Omental fat pad (tissue), 4 donors: ENCODE data around the gene RMDN3. TPM values are rescaled to one million over a fixed set of nuclear protein-coding genes. Genes with fewer than 3 reads are reported as not detected.

ENCODE experiments used
- ATAC-seq: fragments of 150-250 bp; one replicate; pipeline ENCODE4 v1.9.1; 2016; ENCODE audit warnings: mild to moderate bottlenecking, moderate library complexity; ENCODE audit not compliant: low FRiP score
- DNase-seq: peaks from one replicate; pipeline ENCODE4 v3.0.0-alpha.2; 2019; ENCODE audit warnings: low spot score
- CTCF ChIP-seq, 3 donors: fragments of 450-650 bp; IDR thresholded peaks; one replicate each; pipeline ENCODE4 v1.5.1; 2016 to 2017; ENCODE audit warnings: antibody characterized with exemption in 3 of 3, mild to moderate bottlenecking in 3 of 3, moderate library complexity in 2 of 3
- small RNA-seq: library from RNA; depleted of rRNA; stranded (forward); fragments of <200 nt; gene quantifications from one replicate; pipeline ENCODE3, GENCODE V24; 2016
- total RNA-seq, 4 donors: library from RNA; depleted of rRNA; stranded (reverse); fragments of >200 nt; gene quantifications; one replicate each; pipeline ENCODE4 v1.1.0, GENCODE V29; 2016

Gene RMDN3
- total RNA-seq, 4 donors from 2014 or later, result 32.8 to 50.8 (median 43.7) TPM

- DNase-seq, result no peak
- no peak for TF ChIP-seq CTCF (IDR thresholded peaks at IDR 0.05)
- no peak for ATAC-seq
Observed at GRCh38 chr15:40696228-40696627, 58.8 kb downstream of the RMDN3 start.

- TF ChIP-seq CTCF (IDR thresholded peaks at IDR 0.05), result no peak
- ATAC-seq (peak; percentile 41), DNase-seq (no peak)
Observed at GRCh38 chr15:40695469-40695890, 59.6 kb downstream of the RMDN3 start.

GRCh38 chr15:40694688-40695468 lies 60.2 kb downstream of the RMDN3 start, which contains the start of gene RAD51:
Gene RAD51 (plus strand): TSS chr15:40695174. CDS start chr15:40698759, 3,585 bp downstream.
- TF ChIP-seq CTCF (IDR thresholded peaks at IDR 0.05), result no peak
- ATAC-seq (peak; percentile 96), DNase-seq (peak; percentile 77)

- DNase-seq (no peak), ATAC-seq (no peak)
- no peak for TF ChIP-seq CTCF (IDR thresholded peaks at IDR 0.05)
Observed at GRCh38 chr15:40693904-40694687, 61.0 kb downstream of the RMDN3 start.

- no peak for ATAC-seq
- DNase-seq, result no peak
- TF ChIP-seq CTCF (IDR thresholded peaks at IDR 0.05), result no peak
Observed at GRCh38 chr15:40691737-40692136, 63.3 kb downstream of the RMDN3 start.

- no peak for ATAC-seq
- DNase-seq, result no peak
- TF ChIP-seq CTCF (IDR thresholded peaks at IDR 0.05), result no peak
Observed at GRCh38 chr15:40688932-40689799, 65.9 kb downstream of the RMDN3 start.

Small RNA genes within 50 kb of the gene (small RNA-seq; reads per million reads assigned to genes)
- not detected for gene SUMO2P15

Other genes starting within 250 kb of the RMDN3 start
- 10 to 100 TPM; 26.0 to 37.2 (median 33.4) TPM for gene CCDC32, start 190.2 kb downstream of the RMDN3 start, total RNA-seq
- 1 to 10 TPM; 2.3 to 7.8 (median 4.5) TPM for gene RPUSD2, start 186.0 kb downstream of the RMDN3 start, total RNA-seq
- 1 to 10 TPM in 2 of 4 donors, under 1 TPM in 2; 0.19 to 3.5 (median 1.1) TPM for gene KNL1, start 161.0 kb downstream of the RMDN3 start, total RNA-seq
- under 1 TPM in 2 of 4 donors, not detected in 2; 0.84 TPM for gene RAD51, start 60.1 kb downstream of the RMDN3 start, total RNA-seq
- 100 to 1,000 TPM in 2 of 4 donors, 10 to 100 TPM in 2; 42.5 to 129 (median 97.1) TPM for gene GCHFR, start 8.8 kb upstream of the RMDN3 start, total RNA-seq
- gene C15orf62, start 14.7 kb upstream of the RMDN3 start, total RNA-seq, result 1 to 10 TPM in 1 of 4 donors, under 1 TPM in 2, not detected in 1; 0.19 to 1.3 (median 0.50) TPM
- 10 to 100 TPM; 13.5 to 29.5 (median 21.1) TPM for gene ZFYVE19, start 51.8 kb upstream of the RMDN3 start, total RNA-seq
- 10 to 100 TPM in 3 of 4 donors, 1 to 10 TPM in 1; 8.8 to 21.1 (median 17.1) TPM for gene DNAJC17, start 52.2 kb upstream of the RMDN3 start, total RNA-seq
- gene PPP1R14D, start 73.5 kb upstream of the RMDN3 start, total RNA-seq, result not detected
- gene SPINT1, start 88.8 kb upstream of the RMDN3 start, total RNA-seq, result 10 to 100 TPM in 2 of 4 donors, 1 to 10 TPM in 1, under 1 TPM in 1; 0.95 to 16.2 (median 11.7) TPM
- not detected for gene RHOV, start 119.0 kb upstream of the RMDN3 start, total RNA-seq
- 10 to 100 TPM; 25.2 to 32.9 (median 28.9) TPM for gene VPS18, start 139.2 kb upstream of the RMDN3 start, total RNA-seq
- gene DLL4, start 174.1 kb upstream of the RMDN3 start, total RNA-seq, result 10 to 100 TPM in 2 of 4 donors, 1 to 10 TPM in 2; 5.8 to 27.6 (median 10.1) TPM
- gene CHAC1, start 198.2 kb upstream of the RMDN3 start, total RNA-seq, result 10 to 100 TPM in 2 of 4 donors, 1 to 10 TPM in 1, under 1 TPM in 1; 0.63 to 63.6 (median 13.4) TPM